OCI-LY7 (cell line): ENCODE results near the gene TMPRSS4.

Experiments used
- EZH2phosphoT487 ChIP-seq: fragments of 200-600 bp; sonication (generic); IDR thresholded peaks from 2 replicates; pipeline ENCODE4 v1.6.1; 2018; ENCODE audit warnings: low read depth, borderline replicate concordance, mild to moderate bottlenecking, mixed run types, antibody characterized with exemption, low read length, moderate library complexity, mixed read lengths
- TF ChIP-seq, protein P1 (sequence below): fragments of 200-600 bp; sonication (generic); conservative IDR thresholded peaks from 2 replicates; pipeline ENCODE4 v1.5.1; 2014; ENCODE audit warnings: mild to moderate bottlenecking, antibody characterized with exemption, low read length, moderate library complexity, mixed read lengths

DNA sequence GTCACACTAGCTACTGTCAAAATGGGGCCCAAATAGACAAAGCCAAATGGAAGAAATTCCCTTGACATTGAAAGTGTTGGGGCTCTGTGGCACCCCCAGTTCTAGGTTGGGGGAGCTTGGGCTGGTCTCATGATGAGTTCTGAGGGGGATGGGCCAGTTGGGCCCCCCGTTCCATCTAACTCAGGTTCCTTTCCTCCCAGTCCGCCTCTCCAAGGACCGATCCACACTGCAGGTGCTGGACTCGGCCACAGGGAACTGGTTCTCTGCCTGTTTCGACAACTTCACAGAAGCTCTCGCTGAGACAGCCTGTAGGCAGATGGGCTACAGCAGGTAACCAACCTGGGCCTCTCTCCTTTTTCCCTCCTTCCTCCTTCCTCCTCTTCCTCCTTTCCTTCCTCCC lies 27.6 kb downstream of the TMPRSS4 start:
- TF ChIP-seq, protein P1, sequence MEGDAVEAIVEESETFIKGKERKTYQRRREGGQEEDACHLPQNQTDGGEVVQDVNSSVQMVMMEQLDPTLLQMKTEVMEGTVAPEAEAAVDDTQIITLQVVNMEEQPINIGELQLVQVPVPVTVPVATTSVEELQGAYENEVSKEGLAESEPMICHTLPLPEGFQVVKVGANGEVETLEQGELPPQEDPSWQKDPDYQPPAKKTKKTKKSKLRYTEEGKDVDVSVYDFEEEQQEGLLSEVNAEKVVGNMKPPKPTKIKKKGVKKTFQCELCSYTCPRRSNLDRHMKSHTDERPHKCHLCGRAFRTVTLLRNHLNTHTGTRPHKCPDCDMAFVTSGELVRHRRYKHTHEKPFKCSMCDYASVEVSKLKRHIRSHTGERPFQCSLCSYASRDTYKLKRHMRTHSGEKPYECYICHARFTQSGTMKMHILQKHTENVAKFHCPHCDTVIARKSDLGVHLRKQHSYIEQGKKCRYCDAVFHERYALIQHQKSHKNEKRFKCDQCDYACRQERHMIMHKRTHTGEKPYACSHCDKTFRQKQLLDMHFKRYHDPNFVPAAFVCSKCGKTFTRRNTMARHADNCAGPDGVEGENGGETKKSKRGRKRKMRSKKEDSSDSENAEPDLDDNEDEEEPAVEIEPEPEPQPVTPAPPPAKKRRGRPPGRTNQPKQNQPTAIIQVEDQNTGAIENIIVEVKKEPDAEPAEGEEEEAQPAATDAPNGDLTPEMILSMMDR, result no peak
- no peak for TF ChIP-seq EZH2phosphoT487
